Measurements from ENCODE around the gene KCNH4. TPM values are rescaled to one million over a fixed set of nuclear protein-coding genes. Genes with fewer than 3 reads are reported as not detected.

The KCNH4 gene
- total and polyA plus RNA-seq, 9 of the 15 experiments (the other 6 are each of a cell fraction or from before 2014, with no cell fraction given), result 0.10 to 1.8 (median 0.50) TPM

GRCh38 chr17:42184713-42185620 is 4.0 kb upstream of the KCNH4 start, which contains the start of gene HCRT:
TSS of gene HCRT (minus strand) at chr17:42185452. CDS start at chr17:42185365, 87 bp downstream.
- Histone ChIP-seq H3K4me1 (replicated peaks in 1 of 2; ENCODE audit: control insufficient read depth in 2 of 2, insufficient read depth in 2 of 2, low read length in 2 of 2) (peaks cover 31 to 48% of the 10 kb centered on the region in 2 experiments), H3K36me3 (ENCODE audit: control insufficient read depth, insufficient read depth, low read length) (no peaks in the 10 kb centered on the region), H3K4me3 (peak within 1 kb of the TSS; percentile 65), H3K27ac (ENCODE audit: extremely low read depth, low read depth, low read length) (0 out of 3 replicates have a peak within 1 kb of the TSS, but pooled peaks have one; percentile 36), H4K20me1 (replicated peaks; ENCODE audit: control insufficient read depth, insufficient read depth, low read length) (0 out of 2 replicates have a peak, but pooled peaks cover under 1% of the 10 kb centered on the region), H3K9ac (ENCODE audit: insufficient read depth in 1 of 2, low read depth in 2 of 2, low read length in 2 of 2) (peak within 1 kb of the TSS; percentile 34 to 87; a peak in 3 of 4 replicates), H2AFZ (ENCODE audit: low read depth, low read length) (peak within 1 kb of the TSS; percentile 96), H3K27me3 (ENCODE audit: control insufficient read depth in 2 of 2, insufficient read depth in 2 of 2, low read length in 2 of 2) (no peaks in the 10 kb centered on the region), H3K9me3 (replicated peaks; ENCODE audit: control insufficient read depth, insufficient read depth, low read depth, low read length) (no peaks in the 10 kb centered on the region), H3K9me1 (ENCODE audit: control insufficient read depth, insufficient read depth, low read length) (no peaks in the 10 kb centered on the region), H3K79me2 (ENCODE audit: control insufficient read depth, insufficient read depth, low read length) (peaks cover 11% of the 10 kb centered on the region; the same call in 2 of the 3 replicates), H3K4me2 (ENCODE audit: insufficient read depth, low read length) (peak within 1 kb of the TSS; percentile 95)
- ChIA-PET CTCF (ENCODE audit: low intra/inter-chr PET ratio) (no interaction called here), POLR2A (interaction anchor here (0.6 to 1.9 kb wide), 2 partner anchors 9 to 256 kb away, joined by 3 to 7 read pairs; partner anchors contain the start of gene GHDC)
- TSS peak; percentile 66 for BruUV-seq (replicated peaks)
- intact Hi-C loops (cut with micrococcal nuclease), result loop anchor here (5.0 to 10.0 kb wide), 2 partner anchors 220 to 223 kb away; no protein-coding TSS in a partner anchor
- no peak for DNase-seq (ENCODE audit: extremely low read depth in 1 of 4, low spot score in 3 of 4)
- in situ Hi-C loops (cut with MboI), result no loop called here
- FAIRE-seq, result no peak
- TF ChIP-seq, protein P1, sequence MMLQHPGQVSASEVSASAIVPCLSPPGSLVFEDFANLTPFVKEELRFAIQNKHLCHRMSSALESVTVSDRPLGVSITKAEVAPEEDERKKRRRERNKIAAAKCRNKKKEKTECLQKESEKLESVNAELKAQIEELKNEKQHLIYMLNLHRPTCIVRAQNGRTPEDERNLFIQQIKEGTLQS (IDR thresholded peaks at IDR 0.05), result peak; percentile 55
- TF ChIP-seq, protein P1 (CRISPR knock-in tag; conservative IDR thresholded peaks at IDR 0.05), result no peak
- TF ChIP-seq STAG1 (CRISPR knock-in tag; IDR thresholded peaks at IDR 0.05; ENCODE audit: borderline replicate concordance), result no peak
- peak; percentile 58; the same call in 1 of the 2 replicates for TF ChIP-seq SPI1 (IDR thresholded peaks at IDR 0.05; ENCODE audit: borderline replicate concordance, low read depth, low read length)
- no peak for ATAC-seq
- 72% methylated on average over 11 of the region's 11 CpGs for WGBS (ENCODE audit: insufficient coverage, low coverage, missing lambda C conversion rate)

Measured in K562 (cell line).